ENCODE data around the gene PDCL2.
"Not testable (repeated sequence)": the region's sequence is repeated elsewhere in the genome, so short reads cannot be mapped to it uniquely, and the experiment has no call there.

The PDCL2 gene

GRCh38 chr4:55633903-55634302 lies 41.9 kb upstream of the PDCL2 start:
- no peak for TF ChIP-seq CTCF (conservative IDR thresholded peaks at IDR 0.05; ENCODE audit: low read depth, low read length)
- DNase-seq (ENCODE audit: low read depth) = no peak
- no peak overlapping the region for H3K4me3 ChIP-seq (ENCODE audit: low read depth, low read length)

GRCh38 chr4:55625835-55626234 lies 33.8 kb upstream of the PDCL2 start:
- no peak for TF ChIP-seq CTCF (conservative IDR thresholded peaks at IDR 0.05; ENCODE audit: low read depth, low read length)
- no peak for DNase-seq (ENCODE audit: low read depth)
- H3K4me3 ChIP-seq (ENCODE audit: low read depth, low read length) = no peak overlapping the region

- not testable (repeated sequence) for H3K4me3 ChIP-seq (ENCODE audit: low read depth, low read length); DNase-seq (ENCODE audit: low read depth)
These were observed 32.0 kb upstream of the PDCL2 start for GRCh38 chr4:55624063-55624462.

- no peak for TF ChIP-seq CTCF (conservative IDR thresholded peaks at IDR 0.05; ENCODE audit: low read depth, low read length)
- no peak for DNase-seq (ENCODE audit: low read depth)
- no peak overlapping the region for H3K4me3 ChIP-seq (ENCODE audit: low read depth, low read length)
These were observed 26.6 kb upstream of the PDCL2 start for GRCh38 chr4:55618546-55619143.

- no peak for DNase-seq (ENCODE audit: low read depth)
- no peak overlapping the region for H3K4me3 ChIP-seq (ENCODE audit: low read depth, low read length)
- no peak for TF ChIP-seq CTCF (conservative IDR thresholded peaks at IDR 0.05; ENCODE audit: low read depth, low read length)
These were observed 25.6 kb upstream of the PDCL2 start for GRCh38 chr4:55617587-55618197.

- no peak for TF ChIP-seq CTCF (conservative IDR thresholded peaks at IDR 0.05; ENCODE audit: low read depth, low read length)
- no peak overlapping the region for H3K4me3 ChIP-seq (ENCODE audit: low read depth, low read length)
- DNase-seq (ENCODE audit: low read depth) = no peak
These were observed 23.0 kb upstream of the PDCL2 start for GRCh38 chr4:55615008-55615407.

- DNase-seq (ENCODE audit: low read depth) = no peak
- no peak for TF ChIP-seq CTCF (conservative IDR thresholded peaks at IDR 0.05; ENCODE audit: low read depth, low read length)
- H3K4me3 ChIP-seq (ENCODE audit: low read depth, low read length) = no peak overlapping the region
These were observed 21.6 kb upstream of the PDCL2 start for GRCh38 chr4:55613621-55614020.
